Kidney tubule cell (primary cell): Measurements from ENCODE around the gene C10orf105.

Source experiments
- DNase-seq: peaks from one replicate; pipeline ENCODE4 v3.0.0-alpha.2; 2018; ENCODE audit warnings: low spot score

Gene C10orf105

DNA sequence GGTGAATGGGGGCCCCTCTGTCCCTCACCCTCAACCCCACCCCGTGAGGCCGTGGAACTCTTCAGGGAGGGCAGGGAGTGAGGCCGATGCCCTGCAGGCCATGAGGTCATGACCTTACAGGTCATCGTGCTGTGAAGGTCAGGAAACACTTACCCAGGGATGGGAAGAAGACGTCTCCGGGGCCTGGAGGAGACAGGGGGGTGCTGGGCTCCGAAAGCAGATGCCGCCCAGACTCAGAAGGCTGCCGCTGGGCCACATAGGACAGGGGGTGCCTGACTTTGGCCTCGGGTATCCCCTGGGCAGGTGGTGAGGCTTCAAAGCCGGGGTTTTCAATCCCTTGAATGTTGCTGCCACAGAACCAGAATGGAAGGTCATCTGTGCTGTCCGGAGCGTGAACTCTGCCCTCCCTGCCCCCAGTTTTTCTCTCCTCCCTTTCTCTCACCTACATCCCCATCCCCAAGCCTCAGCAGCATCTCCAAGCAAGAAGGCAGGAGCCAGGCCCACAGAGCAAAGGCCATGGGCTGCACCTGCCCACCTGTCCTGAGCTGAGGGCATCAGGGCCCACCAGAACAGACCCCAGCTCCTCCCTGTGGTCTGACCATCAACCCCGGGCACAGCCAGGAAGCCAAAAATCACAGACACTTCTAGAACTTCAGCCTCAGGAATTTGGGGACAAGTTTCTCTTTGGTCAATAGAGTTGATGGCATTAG is 32.1 kb upstream of the C10orf105 start:
- DNase-seq: no peak

- no peak for DNase-seq
These were observed 31.4 kb upstream of the C10orf105 start for GRCh38 chr10:71750986-71751385.

DNA sequence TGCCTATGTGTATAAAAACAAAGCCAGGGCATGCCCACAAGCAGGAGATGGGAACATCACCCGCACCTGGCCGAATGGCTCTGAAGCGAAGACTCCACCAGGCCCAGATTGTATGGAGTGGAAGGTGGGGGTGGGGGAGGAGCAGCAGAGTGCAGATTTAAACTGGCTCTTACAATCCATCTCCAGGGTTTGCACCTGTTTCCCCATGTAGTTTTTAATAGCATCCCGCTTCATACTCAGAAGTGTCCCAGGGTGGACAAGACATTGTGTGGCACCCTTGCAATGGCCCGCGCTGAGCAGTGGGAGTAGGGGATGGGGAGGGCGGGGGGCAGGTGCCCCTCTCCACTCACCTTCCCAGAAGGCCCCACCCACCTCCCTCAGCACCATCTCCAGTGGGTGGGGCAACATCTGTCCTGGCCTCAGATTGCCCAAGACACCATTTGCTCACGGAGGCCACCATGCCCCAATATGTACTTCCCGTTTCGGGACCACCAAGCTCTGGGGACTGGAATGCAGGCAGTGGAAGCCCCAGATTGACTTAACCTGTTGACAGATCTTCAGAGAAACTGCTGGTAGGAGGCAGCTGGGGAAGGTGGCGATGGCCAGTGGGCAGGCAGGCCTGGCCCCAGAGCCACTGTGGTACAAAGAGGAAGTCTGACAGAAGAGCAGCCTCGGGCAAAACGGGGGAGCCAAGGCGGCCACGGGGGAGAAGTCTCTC is 30.7 kb upstream of the C10orf105 start:
- no peak for DNase-seq

DNA sequence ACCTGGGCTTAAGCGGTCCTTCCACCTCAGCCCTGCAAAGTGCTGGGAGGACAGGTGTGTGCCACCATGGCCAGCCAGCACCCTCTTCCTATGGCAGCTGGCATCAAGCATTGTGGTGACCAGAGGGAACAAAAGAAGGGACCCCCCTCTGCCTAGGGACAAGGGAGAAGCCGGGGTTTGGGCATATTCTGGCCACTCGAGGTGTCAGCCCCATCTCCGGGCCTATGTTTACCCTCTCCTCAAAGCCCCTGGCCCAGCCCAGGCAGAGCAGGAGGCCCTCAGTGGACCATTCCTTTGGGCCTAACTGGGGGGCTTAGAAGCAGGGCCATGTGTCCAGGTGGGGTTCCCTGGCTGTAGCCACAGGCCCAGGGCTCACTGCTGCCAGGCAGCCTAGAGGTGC is 29.8 kb upstream of the C10orf105 start:
- no peak for DNase-seq

- DNase-seq: no peak
These were observed 29.2 kb upstream of the C10orf105 start for GRCh38 chr10:71748671-71749191.

GRCh38 chr10:71747551-71748523 is 28.3 kb upstream of the C10orf105 start:
- DNase-seq: no peak

GRCh38 chr10:71747039-71747531 is 27.5 kb upstream of the C10orf105 start:
- no peak for DNase-seq

GRCh38 chr10:71746344-71747037 is 26.9 kb upstream of the C10orf105 start:
- DNase-seq: no peak

DNA sequence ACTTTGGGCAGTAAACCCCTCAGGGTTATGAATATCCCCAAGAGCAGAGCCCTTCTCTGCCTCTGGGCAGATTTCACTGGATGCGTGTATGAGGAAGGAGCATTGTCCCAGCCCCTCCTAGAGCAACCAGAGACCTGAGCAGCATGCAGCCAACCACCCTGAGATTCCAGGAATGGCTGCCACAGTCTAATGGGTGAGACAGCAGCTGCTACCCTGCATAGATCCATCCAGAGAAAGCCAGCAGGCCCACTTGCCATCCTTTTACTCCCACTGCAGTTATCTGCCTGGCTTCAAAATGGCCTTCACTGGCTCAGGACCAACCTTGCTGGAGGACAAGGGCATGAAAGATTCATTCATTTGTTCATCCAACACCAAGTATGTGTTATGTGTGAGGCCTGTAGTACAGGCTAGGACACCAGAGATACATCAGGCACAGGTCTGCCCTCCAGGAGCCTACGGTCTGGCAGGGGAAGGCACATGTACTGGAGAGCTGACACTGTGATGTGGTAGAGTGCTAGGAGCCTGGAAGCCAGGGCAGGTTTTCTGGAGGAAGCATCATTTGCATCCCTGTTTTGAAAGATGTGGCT is 26.2 kb upstream of the C10orf105 start:
- no peak for DNase-seq

- no peak for DNase-seq
These were observed 25.5 kb upstream of the C10orf105 start for GRCh38 chr10:71744897-71745663.

DNA sequence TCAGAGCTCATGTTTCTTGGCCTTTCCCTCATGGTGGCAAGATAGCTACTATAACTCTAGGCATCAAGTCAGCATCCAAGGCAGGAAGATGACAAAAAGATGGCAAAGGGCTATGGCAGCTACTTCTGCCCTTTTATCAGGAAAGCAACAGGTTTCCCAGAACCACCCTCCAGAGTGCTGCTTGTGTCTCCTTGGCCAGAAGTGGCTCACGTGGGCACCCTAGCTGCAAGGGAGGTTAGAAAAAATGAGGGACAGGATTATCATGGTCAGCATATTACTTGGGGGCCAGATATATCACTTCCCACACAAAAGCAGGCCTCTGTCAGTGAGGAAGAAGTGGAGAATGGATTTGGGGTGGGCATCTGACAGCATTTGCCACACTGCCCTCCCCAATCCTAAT is 24.3 kb upstream of the C10orf105 start:
- no peak for DNase-seq

DNA sequence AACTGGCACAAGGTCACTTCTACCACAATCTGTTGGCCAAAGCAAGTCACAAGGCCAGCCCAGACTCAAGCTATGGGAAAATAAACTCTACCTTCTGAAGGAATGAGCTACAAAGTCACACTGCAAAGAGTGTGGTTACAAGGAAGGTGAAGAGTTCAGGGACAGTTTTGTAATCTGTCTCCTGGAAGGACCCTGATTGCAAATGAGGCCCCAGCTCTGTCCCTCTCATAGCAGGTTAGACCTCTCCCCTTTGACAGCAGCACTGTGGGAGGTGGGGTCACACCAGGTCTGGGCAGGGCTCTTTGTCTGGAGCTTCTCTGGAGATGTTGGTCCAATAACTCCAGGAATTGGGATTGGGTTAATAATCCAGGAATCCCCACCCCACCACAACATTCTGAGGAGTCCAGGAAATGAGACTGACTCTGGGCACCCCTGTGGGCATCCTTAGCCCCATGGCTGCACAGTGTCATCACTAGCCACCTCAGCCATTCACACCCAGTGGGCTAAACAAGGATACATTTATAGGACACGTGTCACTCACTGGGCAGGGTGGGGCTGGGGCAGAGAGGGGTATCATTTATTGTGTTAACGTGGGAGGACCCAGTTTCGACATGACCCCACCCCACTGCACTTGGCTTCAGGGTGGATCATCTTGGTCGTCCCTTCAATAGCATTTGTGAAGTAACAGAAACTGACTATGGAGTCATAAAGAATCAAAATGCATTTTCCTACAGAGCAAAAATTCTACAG is 23.7 kb upstream of the C10orf105 start:
- no peak for DNase-seq

DNA sequence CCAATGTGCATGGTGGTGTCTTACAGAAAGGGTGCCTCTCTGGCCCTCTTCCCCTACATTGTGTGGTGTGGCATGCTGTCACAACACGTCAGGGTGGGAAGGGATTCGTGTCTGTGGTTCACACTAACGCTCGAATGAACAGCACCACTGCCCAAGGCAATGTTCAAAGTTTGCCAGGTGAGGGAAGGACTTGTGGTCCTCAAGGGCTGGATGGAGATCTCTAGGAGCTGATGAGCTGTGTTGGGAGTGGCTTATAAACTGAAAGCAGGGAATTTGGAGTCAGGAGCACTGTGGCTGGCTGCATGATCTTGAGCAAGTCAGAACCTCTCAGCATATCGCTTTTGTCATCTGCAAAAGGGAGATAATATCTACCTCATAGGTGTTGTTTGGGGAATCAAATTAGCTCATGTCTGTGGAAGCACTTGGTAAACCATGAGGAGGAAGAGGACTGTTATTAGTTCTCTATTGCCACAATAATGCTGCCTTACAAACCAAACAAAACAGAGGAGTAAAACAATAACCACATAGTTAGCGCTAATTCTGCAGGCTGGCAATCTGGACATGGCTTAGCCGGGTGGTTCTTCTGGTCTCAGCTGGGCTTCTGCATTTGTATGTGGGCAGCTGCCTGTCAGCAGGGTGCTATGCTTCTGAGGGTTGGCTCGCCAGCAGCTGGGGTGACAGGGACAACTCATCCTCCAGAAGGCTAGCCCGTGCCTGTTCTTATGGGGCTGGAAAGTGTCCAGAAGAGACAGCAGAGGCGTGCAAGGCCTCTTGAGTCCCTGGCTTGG is 22.9 kb upstream of the C10orf105 start:
- DNase-seq: no peak

DNA sequence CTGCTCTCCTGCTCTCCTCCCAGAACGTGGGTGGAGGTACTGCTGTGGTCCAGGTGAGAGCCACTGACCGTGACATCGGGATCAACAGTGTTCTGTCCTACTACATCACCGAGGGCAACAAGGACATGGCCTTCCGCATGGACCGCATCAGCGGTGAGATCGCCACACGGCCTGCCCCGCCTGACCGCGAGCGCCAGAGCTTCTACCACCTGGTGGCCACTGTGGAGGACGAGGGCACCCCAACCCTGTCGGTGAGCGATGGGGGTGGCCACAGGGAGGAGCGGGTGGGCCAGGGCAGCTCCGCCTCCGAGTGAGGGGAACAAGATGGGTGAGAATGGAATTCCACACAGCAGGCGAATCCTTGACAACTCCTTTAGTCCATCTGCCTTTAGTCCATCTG is 22.1 kb upstream of the C10orf105 start:
- no peak for DNase-seq

GRCh38 chr10:71741029-71741428 is 21.5 kb upstream of the C10orf105 start:
- DNase-seq: no peak

- no peak for DNase-seq
These were observed 20.6 kb upstream of the C10orf105 start for GRCh38 chr10:71740069-71740653.

- DNase-seq: no peak
These were observed 19.9 kb upstream of the C10orf105 start for GRCh38 chr10:71739358-71739900.

DNA sequence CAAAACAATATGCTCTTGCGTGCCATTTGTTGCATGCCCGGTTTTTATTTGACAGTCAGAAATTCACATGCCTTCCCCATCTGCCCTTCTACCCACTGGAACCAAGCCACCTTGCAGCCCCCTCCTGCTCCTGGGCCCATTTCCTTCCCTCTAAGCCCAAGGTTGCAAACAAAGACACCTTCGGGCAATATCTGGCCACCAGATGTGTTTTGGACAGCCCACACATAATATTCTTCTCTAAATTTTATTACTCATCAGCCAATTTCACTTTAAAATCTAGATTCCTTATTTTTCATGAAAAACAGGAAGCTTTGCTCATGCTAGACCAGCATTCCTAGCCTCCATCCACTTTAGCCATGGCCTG is 18.2 kb upstream of the C10orf105 start:
- DNase-seq: no peak
